HG02852 (cell line): Measurements from ENCODE around the gene ALDH8A1.

Experiments
- ATAC-seq: cut with Tn5 transposase; IDR thresholded peaks from one replicate; pipeline ENCODE4 v1.9.1; 2021; ENCODE audit warnings: mild to moderate bottlenecking, moderate library complexity; ENCODE audit not compliant: unreplicated experiment

ALDH8A1 gene, protein sequence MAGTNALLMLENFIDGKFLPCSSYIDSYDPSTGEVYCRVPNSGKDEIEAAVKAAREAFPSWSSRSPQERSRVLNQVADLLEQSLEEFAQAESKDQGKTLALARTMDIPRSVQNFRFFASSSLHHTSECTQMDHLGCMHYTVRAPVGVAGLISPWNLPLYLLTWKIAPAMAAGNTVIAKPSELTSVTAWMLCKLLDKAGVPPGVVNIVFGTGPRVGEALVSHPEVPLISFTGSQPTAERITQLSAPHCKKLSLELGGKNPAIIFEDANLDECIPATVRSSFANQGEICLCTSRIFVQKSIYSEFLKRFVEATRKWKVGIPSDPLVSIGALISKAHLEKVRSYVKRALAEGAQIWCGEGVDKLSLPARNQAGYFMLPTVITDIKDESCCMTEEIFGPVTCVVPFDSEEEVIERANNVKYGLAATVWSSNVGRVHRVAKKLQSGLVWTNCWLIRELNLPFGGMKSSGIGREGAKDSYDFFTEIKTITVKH

DNA sequence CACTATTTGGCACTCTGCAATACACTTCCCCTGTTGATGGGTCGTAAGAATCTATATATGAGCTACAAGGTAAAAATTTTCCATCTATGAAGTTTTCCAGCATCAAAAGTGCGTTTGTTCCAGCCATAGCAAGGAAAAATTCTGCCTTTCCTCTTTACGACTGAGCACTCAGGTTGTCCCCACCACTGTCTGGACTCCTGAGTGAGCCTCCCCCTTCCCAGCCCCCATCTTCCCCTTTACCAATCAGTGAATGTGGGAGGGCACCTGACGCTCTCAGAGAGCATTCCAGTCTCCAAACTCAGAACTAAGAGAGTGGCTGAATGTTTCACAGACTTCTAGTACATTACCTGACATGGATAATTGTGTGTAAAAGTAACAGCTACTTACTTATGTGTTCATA is at the start of gene ALDH8A1:
Gene ALDH8A1 (minus strand): TSS at position 175 of the 400 bp plus-strand sequence. CDS start 48 bp downstream, at position 127.
- ATAC-seq: no peak

DNA sequence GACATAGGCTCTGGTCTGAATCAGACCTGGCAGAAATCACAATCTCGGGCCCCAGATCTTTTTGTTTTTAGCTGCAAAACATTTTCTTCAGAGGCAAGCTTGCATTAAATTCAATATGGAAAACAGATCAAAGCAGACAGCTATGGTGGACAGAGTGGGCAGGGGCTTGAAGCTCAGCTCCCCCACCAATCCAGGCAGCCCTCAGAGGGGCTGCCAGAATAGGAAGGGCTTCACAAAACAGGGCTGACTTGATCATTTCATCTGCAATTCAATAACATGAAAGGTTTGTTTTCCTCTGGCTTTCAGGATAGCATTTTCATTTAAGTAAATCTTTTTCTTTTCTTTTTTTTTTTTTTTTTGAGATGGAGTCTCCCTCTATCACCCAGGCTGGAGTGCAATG is 49.2 kb upstream of the ALDH8A1 start:
- ATAC-seq: no peak

DNA sequence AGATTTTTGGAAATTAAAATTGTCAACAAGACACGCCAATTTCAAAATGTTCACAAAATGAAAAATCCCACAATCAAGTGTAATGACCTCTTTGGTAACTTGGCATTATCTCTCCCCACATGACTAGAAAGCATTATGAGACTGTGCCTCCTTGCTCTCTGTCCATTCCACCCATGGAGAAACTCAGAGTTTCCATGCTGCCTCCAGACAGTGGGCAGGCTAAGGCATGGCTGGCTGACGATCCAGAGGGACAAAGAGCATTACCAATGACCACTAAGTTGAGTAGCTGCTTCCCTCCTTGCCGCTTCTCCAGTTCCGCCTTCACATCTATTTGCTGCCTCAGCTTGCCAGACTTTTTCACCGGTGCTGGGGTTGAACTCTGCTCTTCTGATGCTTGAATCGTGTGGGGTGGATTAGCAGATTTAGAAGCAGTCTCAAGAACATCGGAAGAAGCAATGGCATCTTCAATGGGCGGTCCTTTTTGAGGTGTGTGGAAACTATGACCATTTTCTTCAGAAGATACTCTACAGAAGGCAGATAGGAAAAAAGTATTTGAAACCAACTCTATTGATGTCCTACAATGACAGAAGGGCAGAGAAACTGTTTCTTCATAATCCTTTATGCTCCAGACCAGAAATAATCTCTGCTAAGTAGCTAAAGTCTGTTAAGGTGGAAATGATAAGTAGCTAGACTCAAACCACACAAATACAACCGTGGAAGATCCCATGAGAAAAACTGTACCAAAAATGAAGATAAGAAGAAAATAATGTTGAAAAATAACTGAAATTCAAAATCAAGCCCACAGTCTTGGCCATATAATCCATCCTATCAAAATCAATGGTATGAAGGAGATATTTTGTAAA is 47.5 kb upstream of the ALDH8A1 start:
- ATAC-seq: no peak

DNA sequence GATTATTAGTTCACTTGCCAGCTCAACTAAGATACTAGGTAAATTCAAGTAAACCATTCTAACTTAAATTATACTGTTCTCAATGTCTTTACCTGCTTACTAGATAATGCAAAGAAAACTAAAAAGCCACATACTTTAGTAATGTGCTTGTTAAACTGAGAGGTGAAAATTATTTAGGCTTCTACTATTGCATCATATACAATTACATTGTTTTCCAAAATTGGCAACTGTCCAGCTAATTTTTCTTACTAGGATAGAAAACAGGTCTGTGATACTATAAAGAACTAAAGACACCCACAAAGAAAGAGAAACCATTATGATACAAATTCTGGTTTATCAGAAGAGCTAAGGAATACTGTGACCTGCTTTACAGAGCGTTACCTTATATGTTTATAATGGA is 45.6 kb upstream of the ALDH8A1 start:
- ATAC-seq: no peak

DNA sequence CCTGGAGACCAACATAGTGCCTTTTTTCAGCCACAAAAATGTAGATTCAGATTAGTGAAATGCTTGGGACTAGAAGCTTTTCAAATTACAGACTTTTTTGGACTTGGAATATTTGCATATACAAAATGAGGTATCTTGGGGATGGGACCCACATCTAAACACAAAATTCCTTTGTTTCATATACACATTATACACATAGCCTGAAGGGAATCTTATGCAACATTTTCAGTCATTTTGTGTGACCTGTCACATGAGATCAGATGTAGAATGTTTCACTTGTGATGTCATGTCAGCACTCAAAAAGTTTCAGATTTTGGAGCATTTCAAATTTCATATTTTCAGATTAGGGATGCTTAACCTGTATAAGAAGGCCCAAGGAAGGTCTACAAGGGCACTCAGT is 44.5 kb upstream of the ALDH8A1 start:
- no peak for ATAC-seq

DNA sequence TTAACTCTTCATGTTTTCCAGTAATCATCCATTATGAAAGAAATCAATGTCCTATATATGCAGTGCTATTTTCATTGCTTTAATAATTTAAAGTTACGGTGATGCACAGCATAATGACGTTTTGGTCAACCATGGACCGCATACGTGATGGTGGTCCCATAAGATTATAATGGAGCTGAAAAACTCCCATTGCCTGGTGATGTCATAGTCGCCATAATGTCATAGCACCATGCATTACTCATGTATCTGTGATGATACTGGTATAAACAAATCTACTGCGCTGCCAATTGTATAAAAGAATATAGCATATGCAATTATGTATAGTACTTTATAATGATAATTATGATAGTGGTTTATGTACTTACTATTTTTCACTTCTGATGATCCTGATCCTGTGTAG is 42.3 kb upstream of the ALDH8A1 start:
- ATAC-seq: no peak

DNA sequence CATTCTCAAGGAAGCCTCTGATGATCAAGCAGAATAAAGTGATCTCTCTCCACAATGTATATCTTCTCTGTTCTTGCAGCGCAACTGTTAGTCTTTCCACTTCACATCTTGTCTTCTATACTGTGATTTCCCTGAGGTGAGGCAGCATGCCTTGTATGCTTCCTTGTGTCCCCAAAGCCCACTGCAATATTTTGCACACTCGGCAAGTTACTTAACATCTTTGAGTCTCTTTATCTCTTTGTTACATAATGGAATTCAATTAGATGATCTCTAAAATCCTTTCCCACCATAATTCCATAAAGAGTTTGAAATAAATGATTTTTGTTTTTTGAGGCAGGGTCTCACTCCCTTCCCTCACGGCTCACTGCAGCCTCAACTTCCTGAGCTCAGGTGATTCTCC is 40.4 kb upstream of the ALDH8A1 start:
- no peak for ATAC-seq

DNA sequence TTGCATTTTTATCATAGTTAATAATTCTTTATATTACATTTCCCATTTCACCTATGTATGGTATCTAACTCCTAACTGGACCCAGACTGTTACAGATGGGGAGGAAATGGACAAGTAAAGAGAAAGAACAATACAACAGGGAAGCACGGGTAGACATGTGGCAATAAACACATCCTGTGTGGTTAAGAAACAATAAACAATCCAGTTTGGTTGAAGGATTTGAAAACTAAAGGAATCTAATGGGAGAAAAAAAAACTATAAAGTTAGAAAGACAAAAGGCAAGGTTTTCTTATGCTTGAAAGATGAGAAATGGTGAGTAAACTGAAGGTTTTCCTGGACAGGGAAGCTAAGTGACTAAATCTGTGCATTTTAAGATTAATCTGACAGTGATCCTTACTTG is 34.9 kb upstream of the ALDH8A1 start:
- no peak for ATAC-seq

DNA sequence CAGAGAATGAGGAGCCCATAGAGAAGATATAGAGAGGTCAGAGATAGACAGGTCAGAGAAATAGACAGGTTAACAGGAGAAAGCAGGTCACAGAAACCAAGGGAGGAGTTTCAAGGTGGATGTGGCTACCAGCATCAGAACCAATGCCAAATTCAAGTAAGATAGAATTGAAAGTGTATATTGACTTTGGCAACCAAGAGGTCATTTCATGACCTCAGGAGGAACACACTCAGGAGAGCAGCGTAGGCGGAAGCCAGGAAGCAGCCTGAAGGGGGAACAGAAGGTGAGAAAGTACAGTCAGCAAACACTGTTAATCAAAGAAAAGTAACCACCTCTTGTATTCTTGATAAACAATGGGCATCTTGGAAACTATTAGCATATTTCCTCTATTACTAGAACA is 33.9 kb upstream of the ALDH8A1 start:
- ATAC-seq: no peak

DNA sequence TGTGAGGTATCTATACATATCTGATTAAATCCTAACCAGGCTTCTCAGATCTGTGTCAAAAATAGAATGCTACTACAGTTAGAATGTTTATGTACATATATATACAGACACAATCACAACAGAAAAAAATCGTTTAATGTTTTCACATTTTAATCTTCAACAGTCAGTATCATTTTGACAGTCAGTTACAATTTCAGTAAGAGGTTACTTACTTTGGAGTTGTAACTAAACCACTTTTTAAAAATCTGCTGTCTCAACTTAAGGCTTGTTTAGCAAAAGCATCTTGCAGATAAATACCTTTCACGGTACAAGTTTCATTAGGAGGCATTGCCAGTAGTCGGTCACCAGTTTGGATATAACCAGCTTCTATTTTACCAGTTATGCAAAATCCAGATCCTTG is 32.3 kb upstream of the ALDH8A1 start:
- no peak for ATAC-seq

DNA sequence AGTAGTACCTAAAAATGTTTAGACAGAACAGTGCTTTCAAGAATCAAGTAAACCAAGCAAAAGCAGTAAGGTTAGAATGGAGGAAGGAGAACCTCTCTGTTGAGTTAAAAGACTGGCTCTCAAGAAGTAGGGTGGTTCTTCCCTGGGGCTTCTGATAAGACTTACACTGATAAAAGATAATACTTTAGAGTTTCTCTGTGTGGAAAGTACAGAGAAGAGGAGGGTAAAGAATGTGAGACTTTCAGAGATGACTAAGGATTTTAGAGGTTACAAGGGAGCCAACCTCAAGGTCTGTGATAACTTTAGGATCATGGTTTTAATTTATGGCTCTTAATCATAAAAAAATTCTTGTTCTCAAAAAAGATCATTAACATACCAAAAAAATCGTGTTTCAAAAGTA is 30.9 kb upstream of the ALDH8A1 start:
- ATAC-seq: no peak

DNA sequence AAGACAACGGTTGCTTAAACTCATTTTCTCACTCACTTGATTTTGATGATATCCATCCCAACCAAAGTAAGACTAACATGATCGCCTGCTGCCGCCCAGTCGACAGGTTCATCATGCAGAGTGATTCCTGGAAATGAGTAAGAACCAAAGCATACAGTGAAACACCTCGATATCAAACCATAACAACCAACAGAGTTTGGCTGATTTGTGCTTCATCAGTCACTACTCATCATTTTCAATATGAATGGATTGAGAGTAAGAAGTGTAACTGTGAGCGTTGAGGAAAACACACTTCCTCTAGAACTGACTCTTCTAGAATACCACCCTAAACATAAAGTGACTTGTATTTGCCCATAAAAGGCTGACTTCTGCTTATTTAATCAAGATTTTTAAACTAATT is 29.2 kb upstream of the ALDH8A1 start:
- ATAC-seq: peak; percentile 95

DNA sequence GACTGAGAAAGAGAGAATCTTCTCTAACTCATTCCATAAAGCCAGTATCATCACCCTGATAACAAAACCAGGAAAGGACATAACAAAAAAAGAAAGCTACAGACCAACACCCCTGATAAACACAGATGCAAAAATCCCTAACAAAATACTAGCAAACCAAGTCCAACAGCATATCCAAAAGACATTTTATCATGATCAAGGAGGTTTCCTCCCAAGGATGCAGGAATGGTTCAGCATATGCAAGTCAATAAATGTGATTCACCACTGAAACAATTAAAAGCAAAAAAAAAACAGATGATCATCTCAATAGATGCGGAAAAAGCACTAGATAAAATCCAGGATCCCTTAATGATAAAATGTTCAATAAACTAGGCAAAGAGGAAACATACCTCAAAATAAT is 24.5 kb upstream of the ALDH8A1 start:
- ATAC-seq: no peak

DNA sequence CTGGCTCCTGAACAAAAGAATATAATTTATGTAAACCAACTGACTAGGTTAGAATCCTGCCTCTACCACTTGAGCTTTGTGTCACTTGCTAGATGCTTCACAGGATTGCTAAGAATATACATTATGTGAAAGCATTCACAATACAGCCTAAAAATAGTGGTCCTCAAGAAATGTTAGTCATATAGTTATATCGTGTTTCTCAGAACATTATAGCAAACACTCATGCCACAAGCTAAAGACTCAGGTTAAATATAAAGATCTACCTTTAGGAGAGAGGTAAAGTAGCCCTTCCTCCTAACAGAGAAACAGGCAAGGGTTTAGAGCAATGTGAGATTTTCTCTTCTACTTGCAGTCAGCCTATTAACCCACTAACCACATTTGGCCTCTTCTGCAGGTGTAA is 17.8 kb upstream of the ALDH8A1 start:
- peak; percentile 88 for ATAC-seq

DNA sequence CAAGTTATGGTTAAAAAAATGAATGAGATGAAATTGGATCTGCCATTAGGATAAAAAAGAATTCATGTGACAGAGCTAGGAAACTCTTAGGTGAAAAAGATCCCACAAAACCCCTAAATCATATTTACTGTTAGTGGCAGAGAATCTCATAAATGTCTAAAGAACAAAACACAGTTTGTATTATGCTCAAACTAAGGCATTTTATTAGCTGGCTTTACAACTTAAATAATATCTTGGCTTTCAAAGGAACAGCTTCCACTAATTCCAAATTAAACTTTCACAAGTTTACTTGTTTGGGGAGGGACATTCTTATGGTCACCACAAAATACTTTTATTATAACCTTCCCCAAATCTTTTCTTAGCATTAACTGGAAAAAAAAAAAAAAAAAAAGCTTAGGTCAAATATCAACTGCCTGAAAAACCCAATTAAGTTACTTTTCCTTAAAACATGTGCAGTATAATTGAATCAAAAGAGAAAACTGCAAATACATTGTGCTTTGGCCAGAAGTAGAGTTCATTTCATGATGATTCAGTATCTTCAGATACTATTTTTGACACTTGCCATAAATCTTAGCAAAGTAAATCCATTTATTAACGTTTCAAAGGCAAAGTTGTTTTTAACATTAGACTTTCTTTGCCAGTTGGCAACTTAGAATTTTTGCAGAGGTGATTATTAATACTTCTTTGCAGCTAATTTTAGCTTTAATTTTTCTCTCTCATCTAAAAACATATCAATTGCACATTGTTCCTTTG is 14.7 kb upstream of the ALDH8A1 start:
- ATAC-seq: no peak

DNA sequence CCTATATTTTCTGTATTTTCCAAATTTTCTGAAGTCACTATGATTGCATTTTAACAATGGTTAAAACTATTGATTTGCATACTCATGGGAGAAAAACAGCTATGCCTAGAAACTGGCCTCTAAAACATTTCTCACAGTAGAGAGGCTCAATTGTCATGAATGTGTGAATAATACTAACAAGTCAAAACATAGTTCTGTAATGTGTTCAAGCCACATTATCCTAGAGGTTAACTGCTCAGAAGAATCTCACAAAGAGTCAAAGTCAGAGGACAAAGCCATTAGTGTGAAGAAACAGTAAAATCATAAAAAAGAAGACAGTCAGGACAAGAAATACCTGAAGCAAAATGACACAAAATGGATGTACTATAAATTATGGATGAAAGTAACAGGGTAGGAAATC is 12.5 kb upstream of the ALDH8A1 start:
- no peak for ATAC-seq

DNA sequence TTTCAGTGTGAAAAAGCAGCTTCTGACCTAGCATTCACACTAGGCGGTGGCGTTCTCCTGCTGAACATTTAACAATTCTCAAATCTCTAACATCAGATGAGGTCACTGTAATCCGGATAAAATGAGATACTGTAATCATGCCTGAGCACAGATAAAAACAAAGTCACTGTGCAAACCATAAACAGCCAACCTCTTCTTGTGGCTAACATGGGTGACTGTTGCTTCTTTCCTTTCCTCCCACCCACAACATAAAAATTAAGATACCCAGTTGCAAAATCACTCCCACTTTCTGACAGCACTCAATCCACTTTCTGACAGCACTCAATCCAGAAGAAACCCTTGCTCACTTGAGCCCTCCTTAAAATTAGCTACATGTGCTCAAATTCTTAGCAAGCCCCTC is 11.5 kb upstream of the ALDH8A1 start:
- no peak for ATAC-seq

DNA sequence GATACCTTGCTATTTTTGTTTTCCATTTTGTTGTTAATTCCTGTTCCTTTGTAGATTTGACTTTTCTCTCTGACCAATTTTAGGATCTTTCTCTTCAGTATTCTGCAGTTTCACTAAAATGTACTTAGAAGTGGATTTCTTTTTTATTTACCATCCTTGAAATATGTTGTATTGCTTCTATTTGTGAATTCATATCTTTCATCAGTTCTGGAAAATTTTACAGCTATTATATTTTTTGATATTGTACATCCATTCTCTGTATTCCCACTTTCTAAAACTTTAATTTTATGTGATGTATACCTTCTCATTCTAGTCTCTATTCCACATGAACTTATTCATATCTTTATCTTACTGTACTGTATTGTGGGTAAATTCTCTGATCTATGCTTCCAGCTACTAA is 9.7 kb upstream of the ALDH8A1 start:
- ATAC-seq: no peak

DNA sequence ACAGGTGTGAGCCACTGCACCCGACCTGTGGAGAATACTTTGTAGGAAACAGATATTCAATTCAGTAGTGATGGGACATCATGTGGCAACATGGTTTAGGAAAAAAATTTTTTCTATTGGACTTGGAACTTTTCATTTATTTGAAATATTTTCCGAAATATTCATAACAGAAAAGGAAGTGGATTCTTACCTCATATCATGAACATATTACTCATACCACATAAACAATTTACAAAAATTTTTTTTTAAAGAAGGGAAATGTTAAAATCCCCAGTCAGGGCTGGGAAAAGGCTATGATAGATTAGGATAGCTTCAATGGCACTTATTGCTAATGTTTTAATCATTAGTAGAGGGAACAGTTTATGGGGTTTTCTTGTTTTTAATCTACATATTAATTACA is 6.8 kb upstream of the ALDH8A1 start:
- ATAC-seq: no peak

DNA sequence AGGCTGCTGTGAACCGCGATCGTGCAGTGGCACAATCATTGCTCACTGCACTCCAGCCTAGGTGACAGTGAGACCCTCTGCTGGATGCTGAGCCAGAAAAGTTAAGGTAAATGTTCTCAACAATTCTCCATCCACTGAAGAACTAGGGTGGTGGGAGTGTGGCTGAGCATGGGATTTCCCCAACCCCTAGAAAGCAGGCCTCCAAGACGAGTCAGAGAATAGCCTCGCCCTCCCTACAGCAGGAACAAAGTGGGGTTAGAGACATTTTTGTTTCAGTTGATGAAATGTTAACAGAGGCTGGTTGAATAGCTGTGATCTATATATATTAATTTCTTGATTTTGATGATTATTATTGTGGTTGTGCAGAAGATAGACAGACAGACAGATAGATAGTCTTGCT is 6.1 kb upstream of the ALDH8A1 start:
- no peak for ATAC-seq

DNA sequence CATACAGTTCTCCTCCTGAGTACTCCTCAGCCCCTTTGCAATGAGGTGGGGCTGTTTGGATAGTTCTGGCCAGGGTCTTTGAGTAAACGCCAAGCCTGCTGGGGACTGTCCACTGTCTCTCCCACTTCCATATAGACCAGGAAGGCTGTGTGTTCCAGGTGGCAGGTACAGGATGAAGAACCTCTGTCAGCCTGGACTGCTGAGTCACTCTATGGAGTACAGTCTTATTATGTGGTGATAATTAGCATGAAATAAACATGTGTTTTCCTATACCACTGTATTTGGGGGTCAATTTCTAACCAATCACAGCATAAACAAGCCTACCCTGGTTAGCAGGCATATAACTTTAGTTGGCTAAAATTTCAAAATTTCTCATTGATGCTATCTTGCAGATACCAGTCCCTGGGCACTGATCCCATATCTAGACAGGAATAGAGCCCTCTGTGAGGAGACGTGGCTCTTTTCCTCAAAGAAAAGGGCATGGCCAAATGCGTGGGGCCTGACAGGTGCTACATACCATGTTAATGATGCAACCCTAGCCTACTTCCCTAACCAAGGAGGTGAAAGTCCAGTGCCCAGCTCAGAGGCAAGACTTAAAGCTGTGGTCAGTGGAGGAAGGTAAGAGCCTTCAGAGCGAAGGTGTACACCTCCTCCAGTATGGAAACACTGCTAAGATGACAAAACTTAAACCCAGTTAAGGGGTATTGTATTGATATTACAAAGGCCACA is 4.5 kb upstream of the ALDH8A1 start:
- ATAC-seq: no peak
